ENCODE data around the gene TMC8. TPM values are rescaled to one million over a fixed set of nuclear protein-coding genes. Genes with fewer than 3 reads are reported as not detected.

The TMC8 gene
- total RNA-seq, 2 donors from 2014 or later, result 5.3 to 5.4 TPM

GRCh38 chr17:78118801-78119241 is 11.8 kb upstream of the TMC8 start:
- Histone ChIP-seq H3K27ac (no peak overlapping the region), H3K9me3 (no peaks in the 10 kb centered on the region), H3K36me3 (peaks cover 5% of the 10 kb centered on the region), H3K9ac (ENCODE audit: low read depth in 2 of 2, low read length in 2 of 2) (peak overlapping the region in 1 of 2 donors; percentile 24), H3K4me3 (no peak overlapping the region), H3K27me3 (no peaks in the 10 kb centered on the region), H3K4me1 (no peaks in the 10 kb centered on the region)
- no peak for DNase-seq
- intact Hi-C loops (cut with DNase I), result no loop called here
- no peak for TF ChIP-seq CTCF (IDR thresholded peaks at IDR 0.05)

GRCh38 chr17:78120537-78120936 is 10.0 kb upstream of the TMC8 start:
- H3K4me1 ChIP-seq, result peaks cover 3% of the 10 kb centered on the region
- intact Hi-C loops (cut with DNase I), result no loop called here
- H3K36me3 ChIP-seq, result peaks cover 5% of the 10 kb centered on the region
- no peak for DNase-seq
- no peaks in the 10 kb centered on the region for H3K27me3 ChIP-seq
- TF ChIP-seq CTCF (IDR thresholded peaks at IDR 0.05), result no peak
- H3K9ac ChIP-seq (ENCODE audit: low read depth in 2 of 2, low read length in 2 of 2), result peak overlapping the region in 1 of 2 donors; percentile 12
- no peak overlapping the region for H3K4me3 ChIP-seq
- H3K9me3 ChIP-seq, result no peaks in the 10 kb centered on the region
- no peak overlapping the region for H3K27ac ChIP-seq

- intact Hi-C loops (cut with DNase I), result no loop called here
- Histone ChIP-seq H3K27ac (no peak overlapping the region), H3K9ac (ENCODE audit: low read depth in 2 of 2, low read length in 2 of 2) (peak overlapping the region in 1 of 2 donors; percentile 24), H3K27me3 (no peaks in the 10 kb centered on the region), H3K9me3 (no peaks in the 10 kb centered on the region), H3K4me3 (no peak overlapping the region), H3K36me3 (peaks cover 5% of the 10 kb centered on the region), H3K4me1 (peaks cover 9% of the 10 kb centered on the region)
- no peak for TF ChIP-seq CTCF (IDR thresholded peaks at IDR 0.05)
- no peak for DNase-seq
Measured at GRCh38 chr17:78120971-78121800, 9.4 kb upstream of the TMC8 start.

GRCh38 chr17:78121801-78122215 is 8.8 kb upstream of the TMC8 start:
- Histone ChIP-seq H3K27ac (no peak overlapping the region), H3K36me3 (peaks cover 5% of the 10 kb centered on the region), H3K9ac (ENCODE audit: low read depth in 2 of 2, low read length in 2 of 2) (peak overlapping the region in 1 of 2 donors; percentile 8), H3K9me3 (no peaks in the 10 kb centered on the region), H3K4me3 (no peak overlapping the region), H3K4me1 (peaks cover 15% of the 10 kb centered on the region), H3K27me3 (no peaks in the 10 kb centered on the region)
- no peak for TF ChIP-seq CTCF (IDR thresholded peaks at IDR 0.05)
- intact Hi-C loops (cut with DNase I), result no loop called here
- no peak for DNase-seq

- intact Hi-C loops (cut with DNase I), result no loop called here
- no peaks in the 10 kb centered on the region for H3K27me3 ChIP-seq
- TF ChIP-seq CTCF (IDR thresholded peaks at IDR 0.05), result no peak
- no peak overlapping the region for H3K4me3 ChIP-seq
- DNase-seq, result no peak
- H3K27ac ChIP-seq, result no peak overlapping the region
- peaks cover 5% of the 10 kb centered on the region for H3K36me3 ChIP-seq
- H3K4me1 ChIP-seq, result peaks cover 15% of the 10 kb centered on the region
- H3K9me3 ChIP-seq, result no peaks in the 10 kb centered on the region
- no peak overlapping the region for H3K9ac ChIP-seq (ENCODE audit: low read depth in 2 of 2, low read length in 2 of 2)
Measured at GRCh38 chr17:78122216-78122930, 8.2 kb upstream of the TMC8 start.
